Activated B cell treated with CpG ODN at 0.5 μM for 24 hours (primary cell): ENCODE data around the gene GHR. TPM values are rescaled to one million over a fixed set of nuclear protein-coding genes. Genes with fewer than 3 reads are reported as not detected.

Source experiments
- ATAC-seq: fragments of 200-7000 bp; cut with Tn5 transposase; one replicate; pipeline ENCODE4 v1.10.0; 2021; ENCODE audit warnings: low read depth, mild to moderate bottlenecking, moderate library complexity
- CTCF ChIA-PET: fragments of 350-600 bp; sonication (Branson Sonifier 250); formaldehyde crosslinking; loops from one replicate; lab custom pipeline; 2021; ENCODE audit warnings: antibody characterized with exemption; lab: Charles Lee
- POLR2A ChIA-PET: fragments of 350-600 bp; sonication (Branson Sonifier 250); formaldehyde crosslinking; loops from one replicate; lab custom pipeline; 2021; ENCODE audit warnings: antibody characterized with exemption; lab: Charles Lee
- DNase-seq: peaks from one replicate; pipeline ENCODE4 v3.0.0; 2022
- H3K27ac Mint-ChIP-seq: one replicate; pipeline ENCODE4 v1.8.0; 2020; ENCODE audit warnings: mixed read lengths
- H3K27me3 Mint-ChIP-seq: one replicate; pipeline ENCODE4 v1.8.0; 2021; ENCODE audit warnings: mixed read lengths
- H3K36me3 Mint-ChIP-seq: one replicate; pipeline ENCODE4 v1.8.0; 2021; ENCODE audit warnings: low read depth, mixed read lengths
- H3K4me1 Mint-ChIP-seq: one replicate; pipeline ENCODE4 v1.8.0; 2021; ENCODE audit warnings: mixed read lengths
- H3K4me3 Mint-ChIP-seq: one replicate; pipeline ENCODE4 v1.8.0; 2020; ENCODE audit warnings: mild to moderate bottlenecking, mixed read lengths
- H3K9me3 Mint-ChIP-seq: one replicate; pipeline ENCODE4 v1.8.0; 2020; ENCODE audit warnings: mixed read lengths
- CTCF ChIP-seq: fragments of 200-600 bp; IDR thresholded peaks from one replicate; pipeline ENCODE4 v1.8.0; 2022; ENCODE audit warnings: antibody characterized with exemption, mild to moderate bottlenecking
- intact Hi-C: fragments of 100-400 bp; cut with micrococcal nuclease; formaldehyde crosslinking; loops from one replicate; pipeline ENCODE4 v1.15.1; 2024
- total RNA-seq: library from RNA; stranded (reverse); gene quantifications from 2 replicates; pipeline ENCODE4 v1.2.3, GENCODE V29; 2022

Gene GHR
- total RNA-seq, 1 donor from 2014 or later = not detected

- ChIA-PET CTCF (no interaction called here), POLR2A (no interaction called here)
- TF ChIP-seq CTCF = no peak
- H3K27ac Mint-ChIP-seq = no peak overlapping the region
- no peak for ATAC-seq
- intact Hi-C loops = no loop called here
- no peaks in the 10 kb centered on the region for H3K36me3 Mint-ChIP-seq
- H3K4me1 Mint-ChIP-seq = no peaks in the 10 kb centered on the region
- no peak for DNase-seq
- no peak overlapping the region for H3K4me3 Mint-ChIP-seq
- peaks cover 3% of the 10 kb centered on the region for H3K27me3 Mint-ChIP-seq
- peaks cover 15% of the 10 kb centered on the region for H3K9me3 Mint-ChIP-seq
These were observed 245.0 kb downstream of the GHR start for GRCh38 chr5:42668254-42668653.

- Mint-ChIP-seq H3K27me3 (peaks cover 3% of the 10 kb centered on the region), H3K36me3 (no peaks in the 10 kb centered on the region), H3K4me1 (no peaks in the 10 kb centered on the region), H3K27ac (no peak overlapping the region), H3K9me3 (peaks cover 18% of the 10 kb centered on the region), H3K4me3 (no peak overlapping the region)
- ATAC-seq = no peak
- POLR2A ChIA-PET = no interaction called here
- CTCF ChIA-PET = no interaction called here
- intact Hi-C loops = no loop called here
- no peak for TF ChIP-seq CTCF
- no peak for DNase-seq
These were observed 249.7 kb downstream of the GHR start for GRCh38 chr5:42672925-42673324.

GRCh38 chr5:42675602-42676001, 252.4 kb downstream of the GHR start:
- Mint-ChIP-seq H3K36me3 (no peaks in the 10 kb centered on the region), H3K9me3 (peaks cover 18% of the 10 kb centered on the region), H3K27me3 (peaks cover 2% of the 10 kb centered on the region), H3K27ac (no peak overlapping the region), H3K4me3 (no peak overlapping the region), H3K4me1 (no peaks in the 10 kb centered on the region)
- intact Hi-C loops = no loop called here
- DNase-seq = no peak
- ChIA-PET CTCF (no interaction called here), POLR2A (interaction anchor here (0.7 kb wide), 1 partner anchor 576 kb away, joined by 3 read pairs; no protein-coding TSS in a partner anchor)
- ATAC-seq = no peak
- TF ChIP-seq CTCF = no peak

- CTCF ChIA-PET = no interaction called here
- intact Hi-C loops = no loop called here
- Mint-ChIP-seq H3K36me3 (no peaks in the 10 kb centered on the region), H3K27me3 (peaks cover 2% of the 10 kb centered on the region), H3K27ac (no peak overlapping the region), H3K4me1 (no peaks in the 10 kb centered on the region), H3K4me3 (no peak overlapping the region), H3K9me3 (peaks cover 15% of the 10 kb centered on the region)
- TF ChIP-seq CTCF = no peak
- ATAC-seq (no peak), DNase-seq (no peak)
- POLR2A ChIA-PET = no interaction called here
These were observed 253.1 kb downstream of the GHR start for GRCh38 chr5:42676362-42676761.

- intact Hi-C loops = no loop called here
- Mint-ChIP-seq H3K27ac (no peak overlapping the region), H3K27me3 (peaks cover 2% of the 10 kb centered on the region), H3K9me3 (peaks cover 11% of the 10 kb centered on the region), H3K36me3 (no peaks in the 10 kb centered on the region), H3K4me3 (no peak overlapping the region), H3K4me1 (no peaks in the 10 kb centered on the region)
- ATAC-seq = no peak
- CTCF ChIA-PET = no interaction called here
- POLR2A ChIA-PET = no interaction called here
- no peak for DNase-seq
- TF ChIP-seq CTCF = no peak
These were observed 254.1 kb downstream of the GHR start for GRCh38 chr5:42677156-42677842.
